ENCODE results near the gene CENPVL2. TPM values are rescaled to one million over a fixed set of nuclear protein-coding genes. Genes with fewer than 3 reads are reported as not detected.
"Not testable (repeated sequence)": the region's sequence is repeated elsewhere in the genome, so short reads cannot be mapped to it uniquely, and the experiment has no call there.

The CENPVL2 gene
- not detected for total RNA-seq
- polyA plus RNA-seq, result not detected

DNA sequence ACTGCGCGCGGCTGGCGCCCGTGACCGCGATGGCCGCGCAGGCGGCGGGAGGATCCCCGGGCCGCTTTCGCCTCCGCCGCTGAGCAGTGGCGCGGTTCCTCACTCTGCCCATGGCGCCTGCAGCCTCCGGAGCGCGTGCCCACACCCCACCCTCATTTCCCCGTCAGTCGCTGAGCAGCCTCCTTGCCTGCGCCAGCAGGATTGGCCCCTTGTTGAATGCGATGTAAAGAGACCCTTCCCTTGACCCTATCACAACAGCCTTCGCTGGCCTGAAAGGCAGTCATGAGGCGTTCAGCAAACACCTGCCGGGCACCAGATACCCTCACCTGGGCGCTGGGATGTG, at the start of gene CENPVL2:
Gene CENPVL2 (minus strand): TSS at position 112 of the 343 bp plus-strand sequence. CDS start 0 bp downstream, at position 112.
- FAIRE-seq; H3K4me1 ChIP-seq; DNase-seq; intact Hi-C loops (cut with DNase I); H3K9me3 ChIP-seq; H3K4me3 ChIP-seq; H3K36me3 ChIP-seq; H3K27ac ChIP-seq; H3K27me3 ChIP-seq; ATAC-seq: not testable (repeated sequence)
- WGBS, 2 donors, result no CpG with 5 or more reads among the region's 30 CpGs

DNA sequence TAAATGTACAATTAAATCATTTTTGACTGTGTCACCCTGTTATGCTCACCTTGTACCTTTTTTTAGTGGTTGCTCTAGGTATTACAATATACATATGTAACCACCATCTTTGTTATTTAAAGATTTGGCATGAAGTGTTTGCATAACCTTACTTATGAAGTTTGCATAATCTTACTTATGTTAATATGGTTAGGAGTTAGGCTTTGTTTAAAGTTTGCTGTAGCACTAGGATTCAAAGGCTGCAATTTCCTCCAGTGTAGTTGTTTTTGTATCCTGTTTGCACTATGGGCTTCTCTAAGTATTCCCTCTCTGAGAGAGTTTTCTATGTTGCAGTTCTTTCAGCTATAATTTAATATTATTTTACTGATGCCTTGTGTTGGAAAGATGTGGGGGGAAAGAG, 45.6 kb upstream of the CENPVL2 start:
- Histone ChIP-seq H3K27ac (no peak overlapping the region), H3K9me3 (no peaks in the 10 kb centered on the region), H3K4me3 (no peak overlapping the region), H3K36me3 (no peaks in the 10 kb centered on the region), H3K4me1 (no peaks in the 10 kb centered on the region), H3K27me3 (peaks cover 0 to 37% (median 4%) of the 10 kb centered on the region in 4 donors)
- intact Hi-C loops (cut with DNase I), result no loop called here
- no peak for TF ChIP-seq CTCF (IDR thresholded peaks at IDR 0.05)
- FAIRE-seq (no peak), ATAC-seq (no peak), DNase-seq (no peak)

DNA sequence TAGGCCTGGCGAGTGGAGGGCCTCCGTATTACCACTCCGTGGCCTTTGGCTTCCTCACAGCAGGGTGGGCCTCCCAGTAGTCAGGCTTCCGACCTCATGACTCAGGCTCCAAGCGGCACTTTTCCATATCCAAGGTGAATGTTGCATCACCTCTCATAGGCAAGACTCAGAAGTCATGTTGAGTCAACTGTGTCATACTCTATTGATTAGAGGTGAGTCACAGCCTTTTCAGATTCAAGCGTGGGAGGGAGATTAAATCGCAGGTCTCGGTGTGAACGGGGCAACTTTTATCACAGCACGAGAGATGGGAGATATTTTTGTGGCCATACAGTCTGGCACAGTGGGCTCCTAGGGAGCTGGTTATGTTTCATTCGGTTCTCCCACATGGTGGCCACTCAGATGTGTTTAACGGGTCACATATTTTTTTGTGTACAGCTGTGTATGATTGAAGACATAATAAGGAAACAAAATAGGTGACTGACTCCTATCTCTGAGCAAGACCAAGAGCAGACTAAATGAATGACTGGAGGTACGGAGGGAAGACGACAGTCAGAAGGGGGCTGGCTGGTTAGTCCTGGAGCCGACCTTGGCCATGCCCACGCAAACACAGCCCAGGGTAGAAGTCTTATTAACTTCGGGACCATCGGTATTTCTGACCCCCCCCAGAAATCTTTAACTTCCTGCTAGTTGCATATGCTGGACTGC, 30.5 kb upstream of the CENPVL2 start:
- FAIRE-seq, result not testable (repeated sequence)

DNA sequence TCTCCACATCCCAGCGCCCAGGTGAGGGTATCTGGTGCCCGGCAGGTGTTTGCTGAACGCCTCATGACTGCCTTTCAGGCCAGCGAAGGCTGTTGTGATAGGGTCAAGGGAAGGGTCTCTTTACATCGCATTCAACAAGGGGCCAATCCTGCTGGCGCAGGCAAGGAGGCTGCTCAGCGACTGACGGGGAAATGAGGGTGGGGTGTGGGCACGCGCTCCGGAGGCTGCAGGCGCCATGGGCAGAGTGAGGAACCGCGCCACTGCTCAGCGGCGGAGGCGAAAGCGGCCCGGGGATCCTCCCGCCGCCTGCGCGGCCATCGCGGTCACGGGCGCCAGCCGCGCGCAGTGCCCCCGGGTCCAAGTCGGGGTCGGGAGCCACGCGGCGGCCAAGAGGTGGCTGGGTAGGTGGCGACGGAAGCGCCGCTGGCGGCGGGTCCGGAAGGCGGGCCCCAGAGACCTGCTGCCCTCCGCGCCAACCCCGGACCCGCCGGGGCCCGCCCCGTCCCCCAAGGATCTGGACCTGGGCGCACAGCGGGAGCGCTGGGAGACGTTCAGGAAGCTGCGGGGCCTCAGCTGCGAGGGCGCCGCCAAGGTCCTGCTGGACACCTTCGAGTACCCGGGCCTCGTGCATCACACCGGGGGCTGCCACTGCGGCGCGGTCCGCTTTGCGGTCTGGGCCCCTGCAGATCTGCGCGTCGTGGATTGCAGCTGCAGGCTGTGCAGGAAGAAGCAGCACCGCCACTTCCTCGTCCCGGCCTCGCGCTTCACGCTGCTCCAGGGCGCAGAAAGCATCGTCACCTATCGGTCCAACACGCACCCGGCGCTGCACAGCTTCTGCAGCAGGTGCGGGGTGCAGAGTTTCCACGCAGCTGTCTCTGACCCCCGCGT, 27.9 kb upstream of the CENPVL2 start, which contains the start of gene CENPVL1:
Gene CENPVL1 (plus strand): TSS at position 236 of the 888 bp plus-strand sequence. CDS start 0 bp downstream, at position 236.
- H3K4me1 ChIP-seq; H3K9me3 ChIP-seq; FAIRE-seq; H3K4me3 ChIP-seq; DNase-seq; H3K27ac ChIP-seq; intact Hi-C loops (cut with DNase I); H3K36me3 ChIP-seq; H3K27me3 ChIP-seq: not testable (repeated sequence)
- ATAC-seq, result peak in 1 of 4 donors; percentile 22
- no CpG with 5 or more reads among the region's 87 CpGs for WGBS, 2 donors

More for the DNA sequence above, 30.5 kb upstream of the CENPVL2 start:
- intact Hi-C loops (cut with DNase I); ATAC-seq; H3K4me1 ChIP-seq; H3K36me3 ChIP-seq; H3K4me3 ChIP-seq; H3K27me3 ChIP-seq; DNase-seq; H3K27ac ChIP-seq; H3K9me3 ChIP-seq: not testable (repeated sequence)
- WGBS, 2 donors, result no CpG with 5 or more reads among the region's 18 CpGs

DNA sequence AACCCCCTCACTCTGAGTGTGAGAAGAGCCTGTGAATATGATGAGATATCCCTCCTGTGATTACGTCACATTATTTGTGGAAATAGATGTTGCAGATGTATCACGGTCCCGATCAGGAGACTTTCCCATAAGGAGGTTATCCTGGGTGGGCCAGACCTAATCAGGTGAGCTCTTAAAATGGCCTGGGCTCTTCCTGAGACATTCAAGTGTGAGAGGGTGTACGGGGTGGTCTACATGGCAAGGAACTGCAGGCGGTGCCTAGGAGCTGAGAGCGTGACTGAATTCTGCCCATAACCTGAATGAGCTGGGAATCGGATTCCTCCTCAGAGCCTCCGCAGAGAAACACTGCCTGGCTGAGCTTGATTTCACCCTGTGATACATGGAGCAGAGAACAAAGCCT, 14.8 kb upstream of the CENPVL2 start:
- peaks cover 0 to 11% (median 3%) of the 10 kb centered on the region in 4 donors for H3K27me3 ChIP-seq
- no peaks in the 10 kb centered on the region for H3K36me3 ChIP-seq
- ATAC-seq (no peak), FAIRE-seq (no peak), DNase-seq (no peak)
- 81 to 84% methylated on average over 8 of the region's 8 CpGs for WGBS, 2 donors
- H3K4me3 ChIP-seq, result no peak overlapping the region
- no peak overlapping the region for H3K27ac ChIP-seq
- H3K9me3 ChIP-seq, result no peaks in the 10 kb centered on the region
- no peak for TF ChIP-seq CTCF (IDR thresholded peaks at IDR 0.05)
- no peaks in the 10 kb centered on the region for H3K4me1 ChIP-seq
- intact Hi-C loops (cut with DNase I), result no loop called here

DNA sequence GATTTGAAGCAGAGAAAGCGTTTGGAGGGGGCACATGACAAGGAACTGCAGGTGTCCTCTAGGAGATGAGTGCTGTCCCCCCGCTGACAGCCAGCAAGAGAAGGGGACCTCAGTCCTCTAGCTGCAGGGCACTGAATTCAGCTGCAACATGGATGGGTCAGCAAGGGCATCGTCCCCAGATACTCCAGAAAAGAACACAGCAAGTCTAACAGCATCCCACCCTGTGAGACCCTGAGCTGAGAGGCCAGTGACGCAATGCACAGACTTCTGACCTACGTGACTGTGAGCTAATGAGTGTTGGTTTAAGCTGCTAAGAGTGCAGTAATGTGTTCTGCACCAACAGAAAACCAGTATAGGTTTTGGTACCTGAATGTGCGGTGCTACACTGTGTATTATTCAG, 11.6 kb upstream of the CENPVL2 start:
- TF ChIP-seq CTCF (IDR thresholded peaks at IDR 0.05), result no peak
- WGBS, 2 donors, result 57 to 59% methylated on average over 6 of the region's 6 CpGs
- FAIRE-seq (no peak), DNase-seq (no peak), ATAC-seq (no peak)
- Histone ChIP-seq H3K36me3 (no peaks in the 10 kb centered on the region), H3K27ac (no peak overlapping the region), H3K27me3 (peaks cover 0 to 6% (median 0%) of the 10 kb centered on the region in 4 donors), H3K9me3 (no peaks in the 10 kb centered on the region), H3K4me3 (no peak overlapping the region), H3K4me1 (no peaks in the 10 kb centered on the region)
- intact Hi-C loops (cut with DNase I), result no loop called here

GRCh38 chrX:51681808-51682719, 567 bp downstream of the CENPVL2 start:
- H3K27ac ChIP-seq; ATAC-seq; H3K9me3 ChIP-seq; DNase-seq; intact Hi-C loops (cut with DNase I); H3K27me3 ChIP-seq; FAIRE-seq; H3K4me3 ChIP-seq; H3K4me1 ChIP-seq; H3K36me3 ChIP-seq: not testable (repeated sequence)
- WGBS, 2 donors, result no CpG with 5 or more reads among the region's 88 CpGs

- H3K36me3 ChIP-seq; DNase-seq; H3K4me1 ChIP-seq; FAIRE-seq; H3K27ac ChIP-seq; intact Hi-C loops (cut with DNase I); ATAC-seq; H3K9me3 ChIP-seq; H3K4me3 ChIP-seq; H3K27me3 ChIP-seq: not testable (repeated sequence)
- no CpG with 5 or more reads among the region's 18 CpGs for WGBS, 2 donors
These were observed 2.8 kb downstream of the CENPVL2 start for GRCh38 chrX:51679689-51680433.

Measured in pancreas (tissue), 10 donors.